AG04450 (cell line): ENCODE data around the gene LMX1A. TPM values are rescaled to one million over a fixed set of nuclear protein-coding genes. Genes with fewer than 3 reads are reported as not detected.

ENCODE experiments used
- CTCF ChIA-PET: fragments of 300-600, 350-600 bp; formaldehyde crosslinking; extraction: SDS; loops from one replicate; lab custom pipeline; 2022; ENCODE audit warnings: antibody characterized with exemption, inconsistent platforms; lab: Charles Lee
- POLR2A ChIA-PET: fragments of 350-600 bp; formaldehyde crosslinking; extraction: SDS; loops from one replicate; lab custom pipeline; 2021; ENCODE audit warnings: antibody characterized with exemption, inconsistent platforms; lab: Yijun Ruan, JAX
- DNase-seq: peaks from one replicate; pipeline ENCODE4 v3.0.0-alpha.2; 2011; ENCODE audit warnings: low read depth, low spot score
- H3K27ac ChIP-seq: one replicate; pipeline ENCODE4 v1.5.1; 2012; ENCODE audit warnings: low read depth, low read length, control low read depth
- H3K27me3 ChIP-seq: one replicate; pipeline ENCODE4 v1.6.0; 2012; ENCODE audit warnings: low read length; ENCODE audit not compliant: control insufficient read depth, insufficient read depth
- H3K4me3 ChIP-seq: 2 replicates; pipeline ENCODE4 v1.5.1; 2011; ENCODE audit warnings: mild to moderate bottlenecking, low read depth, low read length, control low read depth
- H3K9me3 ChIP-seq: 2 replicates; pipeline ENCODE4 v1.5.1; 2012; ENCODE audit warnings: low read length; ENCODE audit not compliant: control insufficient read depth, insufficient read depth
- CTCF ChIP-seq: IDR thresholded peaks from 2 replicates; pipeline ENCODE4 v1.5.1; 2011; ENCODE audit warnings: low read depth, low read length, control low read depth, inconsistent platforms
- polyA plus RNA-seq: library from polyadenylated mRNA; depleted of rRNA; stranded (reverse); fragments of >200 nt; gene quantifications from 2 replicates; pipeline ENCODE4 v1.2.3, GENCODE V29; 2011

Gene LMX1A
- polyA plus RNA-seq, 1 experiment, result not detected

GRCh38 chr1:165339164-165339563 lies 17.4 kb downstream of the LMX1A start:
- no peak for TF ChIP-seq CTCF
- DNase-seq, result no peak
- Histone ChIP-seq H3K9me3 (no peaks in the 10 kb centered on the region), H3K4me3 (no peak overlapping the region), H3K27ac (no peak overlapping the region), H3K27me3 (peaks cover 2% of the 10 kb centered on the region)
- ChIA-PET CTCF (interaction anchor here (0.6 kb wide), 1 partner anchor 54 kb away, joined by 3 read pairs; no protein-coding TSS in a partner anchor), POLR2A (no interaction called here)

- Histone ChIP-seq H3K27me3 (no peaks in the 10 kb centered on the region), H3K27ac (no peak overlapping the region), H3K4me3 (no peak overlapping the region), H3K9me3 (no peaks in the 10 kb centered on the region)
- POLR2A ChIA-PET, result no interaction called here
- DNase-seq, result no peak
- no peak for TF ChIP-seq CTCF
- CTCF ChIA-PET, result no interaction called here
Observed at GRCh38 chr1:165330483-165330882, 26.0 kb downstream of the LMX1A start.

- CTCF ChIA-PET, result no interaction called here
- POLR2A ChIA-PET, result no interaction called here
Observed at GRCh38 chr1:165329104-165329503, 27.4 kb downstream of the LMX1A start.

GRCh38 chr1:165328136-165328535 lies 28.4 kb downstream of the LMX1A start:
- Histone ChIP-seq H3K4me3 (no peak overlapping the region), H3K9me3 (no peaks in the 10 kb centered on the region), H3K27ac (no peak overlapping the region), H3K27me3 (no peaks in the 10 kb centered on the region)
- TF ChIP-seq CTCF, result no peak
- no peak for DNase-seq
- ChIA-PET POLR2A (no interaction called here), CTCF (no interaction called here)

More at GRCh38 chr1:165329104-165329503, 27.4 kb downstream of the LMX1A start:
- no peak for TF ChIP-seq CTCF
- no peak overlapping the region for H3K4me3 ChIP-seq
- H3K27ac ChIP-seq, result no peak overlapping the region
- DNase-seq, result no peak
- no peaks in the 10 kb centered on the region for H3K27me3 ChIP-seq
- no peaks in the 10 kb centered on the region for H3K9me3 ChIP-seq

- Histone ChIP-seq H3K4me3 (no peak overlapping the region), H3K9me3 (no peaks in the 10 kb centered on the region), H3K27ac (no peak overlapping the region), H3K27me3 (no peaks in the 10 kb centered on the region)
- ChIA-PET CTCF (no interaction called here), POLR2A (no interaction called here)
- TF ChIP-seq CTCF, result no peak
- DNase-seq, result no peak
Observed at GRCh38 chr1:165327538-165327937, 29.0 kb downstream of the LMX1A start.
